GM21723 (cell line): ENCODE measurements around the gene KCNQ5.
"Not testable (repeated sequence)": the region's sequence is repeated elsewhere in the genome, so short reads cannot be mapped to it uniquely, and the experiment has no call there.

Experiments
- ATAC-seq: cut with Tn5 transposase; IDR thresholded peaks from one replicate; pipeline ENCODE4 v1.9.1; 2021; ENCODE audit warnings: mild to moderate bottlenecking, moderate library complexity; ENCODE audit not compliant: unreplicated experiment

The KCNQ5 gene

GRCh38 chr6:73156793-73157767 lies 535.2 kb downstream of the KCNQ5 start:
- ATAC-seq = no peak

- no peak for ATAC-seq
Measured at GRCh38 chr6:73157870-73158269, 536.0 kb downstream of the KCNQ5 start.

GRCh38 chr6:73169111-73169510 lies 547.2 kb downstream of the KCNQ5 start:
- ATAC-seq = no peak

- no peak for ATAC-seq
Measured at GRCh38 chr6:73169633-73170032, 547.8 kb downstream of the KCNQ5 start.

GRCh38 chr6:73174646-73175045 lies 552.8 kb downstream of the KCNQ5 start:
- ATAC-seq = no peak

- ATAC-seq = no peak
Measured at GRCh38 chr6:73176057-73176456, 554.2 kb downstream of the KCNQ5 start.

- peak; percentile 57 for ATAC-seq
Measured at GRCh38 chr6:73177221-73177944, 555.5 kb downstream of the KCNQ5 start.

- no peak for ATAC-seq
Measured at GRCh38 chr6:73180076-73180738, 558.3 kb downstream of the KCNQ5 start.

- ATAC-seq = peak; percentile 86
Measured at GRCh38 chr6:73180763-73181619, 559.1 kb downstream of the KCNQ5 start.

GRCh38 chr6:73182021-73182607 lies 560.2 kb downstream of the KCNQ5 start:
- peak; percentile 43 for ATAC-seq

GRCh38 chr6:73193302-73193701 lies 571.4 kb downstream of the KCNQ5 start:
- ATAC-seq = not testable (repeated sequence)

- no peak for ATAC-seq
Measured at GRCh38 chr6:73194744-73195143, 572.9 kb downstream of the KCNQ5 start.

GRCh38 chr6:73200247-73200646 lies 578.4 kb downstream of the KCNQ5 start:
- ATAC-seq = no peak

- ATAC-seq = no peak
Measured at GRCh38 chr6:73200735-73201134, 578.9 kb downstream of the KCNQ5 start.

- ATAC-seq = no peak
Measured at GRCh38 chr6:73203098-73203497, 581.2 kb downstream of the KCNQ5 start.

GRCh38 chr6:73204252-73204651 lies 582.4 kb downstream of the KCNQ5 start:
- no peak for ATAC-seq

GRCh38 chr6:73207221-73207837 lies 585.5 kb downstream of the KCNQ5 start:
- no peak for ATAC-seq

GRCh38 chr6:73209117-73209516 lies 587.3 kb downstream of the KCNQ5 start:
- ATAC-seq = no peak

- no peak for ATAC-seq
Measured at GRCh38 chr6:73216859-73217258, 595.0 kb downstream of the KCNQ5 start.

- no peak for ATAC-seq
Measured at GRCh38 chr6:73225396-73225795, 603.5 kb downstream of the KCNQ5 start, which contains the start of gene KHDC1L. KHDC1L (minus strand) TSS chr6:73225496; CDS start chr6:73225408, 88 bp downstream.
